ENCODE results near the gene FBXW8.

Gene FBXW8

DNA sequence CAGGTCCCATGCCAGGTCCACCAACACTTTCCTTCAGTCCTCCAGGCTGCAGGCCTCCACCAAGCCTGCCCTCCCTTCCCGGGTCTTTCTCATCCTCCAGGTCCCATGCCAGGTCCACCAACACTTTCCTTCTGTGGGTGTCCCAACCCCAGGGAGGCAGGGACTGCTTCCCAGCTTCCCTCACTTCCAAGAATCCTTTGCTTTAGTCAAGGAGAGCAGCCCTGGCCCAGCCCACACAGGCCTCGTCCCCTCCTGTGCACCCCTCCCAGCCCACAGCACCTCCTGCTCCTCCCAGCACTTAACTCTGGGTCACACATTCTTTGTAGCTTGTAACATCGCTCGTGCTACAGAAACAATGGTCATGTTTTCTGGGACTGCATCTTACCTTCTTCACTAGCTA, 115.6 kb downstream of the FBXW8 start:
- TF ChIP-seq POLR2A (IDR thresholded peaks at IDR 0.05; ENCODE audit: low read length), result no peak
- no peak for TF ChIP-seq GATA1 (IDR thresholded peaks at IDR 0.05; ENCODE audit: low read depth, low read length)
- no peak for DNase-seq

DNA sequence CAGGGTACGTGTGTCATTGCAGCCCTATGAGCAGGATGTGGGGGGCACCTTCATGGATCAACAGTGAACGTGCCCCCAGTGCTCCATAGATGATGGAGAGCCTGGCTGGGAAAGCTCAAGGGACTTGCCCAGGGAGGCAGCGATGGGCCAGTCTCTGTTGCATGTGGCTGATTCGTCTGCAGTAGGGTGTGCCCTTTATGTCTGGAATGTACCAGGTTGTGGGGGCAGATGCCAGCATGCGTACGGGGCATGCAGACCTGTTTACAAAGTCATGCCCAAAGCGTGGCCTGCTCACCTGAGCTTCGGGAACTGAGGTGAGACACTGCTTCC, 116.1 kb downstream of the FBXW8 start:
- DNase-seq, result no peak
- TF ChIP-seq GATA1 (IDR thresholded peaks at IDR 0.05; ENCODE audit: low read depth, low read length), result no peak
- TF ChIP-seq POLR2A (IDR thresholded peaks at IDR 0.05; ENCODE audit: low read length), result no peak

DNA sequence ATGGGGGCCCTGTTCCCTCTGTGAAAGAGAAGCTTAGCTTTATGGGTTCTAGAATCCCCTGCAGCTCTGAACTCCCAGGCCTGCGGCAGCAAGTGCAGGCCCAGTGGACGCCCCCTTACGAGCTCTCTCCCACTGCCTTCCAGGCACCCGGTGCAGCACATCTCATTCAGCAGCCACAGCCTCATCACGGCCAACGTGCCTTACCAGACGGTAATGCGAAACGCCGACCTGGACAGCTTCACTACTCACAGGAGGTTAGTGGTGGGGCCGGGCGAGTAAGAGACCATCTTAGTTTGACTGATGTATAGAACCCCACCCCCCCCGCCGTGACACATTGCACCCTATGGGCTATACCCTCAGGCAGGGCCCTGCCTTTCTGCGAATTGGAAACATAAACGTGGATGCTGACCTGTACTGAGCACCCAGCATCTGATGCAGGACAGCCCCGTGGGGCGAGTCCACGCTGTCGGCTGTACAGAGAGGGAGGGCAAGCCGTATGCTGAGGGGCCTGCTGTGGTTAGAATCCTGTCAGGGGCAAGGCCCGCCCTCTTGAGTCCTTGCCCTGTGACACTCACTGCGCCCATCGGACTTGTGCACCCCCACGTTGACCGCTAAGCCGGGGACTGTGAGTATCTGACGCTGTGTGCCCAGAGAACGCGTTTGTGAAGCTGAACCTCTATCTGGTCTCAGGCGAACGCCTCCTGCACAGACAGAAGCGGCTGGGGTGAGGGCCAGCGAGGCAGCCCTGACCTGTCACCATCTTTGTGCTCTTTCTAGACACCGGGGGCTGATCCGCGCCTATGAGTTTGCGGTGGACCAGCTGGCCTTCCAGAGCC, 116.7 kb downstream of the FBXW8 start:
- no peak for DNase-seq

DNA sequence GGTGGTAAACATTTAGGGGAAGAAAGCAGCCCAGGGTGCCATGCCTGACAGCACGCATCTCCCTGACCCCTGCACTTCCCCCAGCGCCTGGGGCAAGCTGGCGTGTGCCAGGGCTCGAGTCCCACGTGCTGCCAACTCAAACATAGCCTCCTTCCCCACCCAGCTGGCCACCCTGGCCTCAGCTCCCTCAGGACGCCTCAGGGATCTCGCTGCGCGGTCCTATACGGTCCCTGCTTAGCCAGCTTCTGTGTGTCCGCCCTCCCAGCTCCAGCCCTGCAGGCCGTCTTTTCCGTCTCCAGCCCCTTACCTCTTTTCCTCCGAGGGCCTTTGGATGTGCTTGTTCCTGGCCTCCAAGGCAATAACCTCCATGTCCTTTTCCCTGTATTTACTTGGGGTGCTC, 117.5 kb downstream of the FBXW8 start:
- DNase-seq, result no peak
- TF ChIP-seq POLR2A (IDR thresholded peaks at IDR 0.05; ENCODE audit: low read length), result no peak
- TF ChIP-seq GATA1 (IDR thresholded peaks at IDR 0.05; ENCODE audit: low read depth, low read length), result no peak

More for the DNA sequence above, 116.7 kb downstream of the FBXW8 start:
- no peak for TF ChIP-seq POLR2A (IDR thresholded peaks at IDR 0.05; ENCODE audit: low read length)
- TF ChIP-seq GATA1 (IDR thresholded peaks at IDR 0.05; ENCODE audit: low read depth, low read length), result no peak

DNA sequence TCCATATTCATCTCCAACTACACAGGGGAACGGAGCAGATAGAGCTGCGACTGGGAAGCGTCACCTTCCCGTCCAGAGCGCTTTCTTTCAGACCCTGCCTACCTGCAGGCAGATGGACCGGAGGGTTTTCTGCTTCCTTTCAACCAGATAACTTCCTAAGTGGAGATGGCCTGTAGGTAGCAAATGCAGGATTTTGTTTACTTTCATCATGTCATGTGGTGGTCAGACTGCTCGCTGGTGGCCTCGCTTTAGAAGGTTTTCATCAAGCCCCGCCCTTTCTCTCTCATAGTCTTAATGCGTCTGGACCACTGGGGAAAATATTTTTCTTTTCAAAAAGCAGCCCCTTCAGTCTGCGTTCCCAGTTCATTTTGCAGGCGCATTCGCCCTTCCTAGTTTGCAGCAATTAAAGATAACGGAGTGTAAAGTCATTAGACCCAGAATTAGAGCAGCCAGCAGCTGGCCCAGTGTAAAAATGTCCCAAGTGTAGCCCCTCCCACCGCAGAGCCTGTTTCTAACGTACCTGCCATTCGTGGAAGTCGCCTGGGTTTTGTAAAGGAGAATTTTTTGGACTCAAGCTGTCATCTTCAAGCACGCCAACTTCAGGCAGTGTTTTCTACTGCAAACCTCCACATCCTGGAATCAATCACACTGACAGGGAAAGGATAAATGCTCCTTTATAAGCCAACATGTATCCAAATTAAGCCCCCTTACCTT, 119.6 kb downstream of the FBXW8 start:
- TF ChIP-seq POLR2A (IDR thresholded peaks at IDR 0.05; ENCODE audit: low read length) (no peak), GATA1 (IDR thresholded peaks at IDR 0.05; ENCODE audit: low read depth, low read length) (no peak)
- DNase-seq, result no peak

DNA sequence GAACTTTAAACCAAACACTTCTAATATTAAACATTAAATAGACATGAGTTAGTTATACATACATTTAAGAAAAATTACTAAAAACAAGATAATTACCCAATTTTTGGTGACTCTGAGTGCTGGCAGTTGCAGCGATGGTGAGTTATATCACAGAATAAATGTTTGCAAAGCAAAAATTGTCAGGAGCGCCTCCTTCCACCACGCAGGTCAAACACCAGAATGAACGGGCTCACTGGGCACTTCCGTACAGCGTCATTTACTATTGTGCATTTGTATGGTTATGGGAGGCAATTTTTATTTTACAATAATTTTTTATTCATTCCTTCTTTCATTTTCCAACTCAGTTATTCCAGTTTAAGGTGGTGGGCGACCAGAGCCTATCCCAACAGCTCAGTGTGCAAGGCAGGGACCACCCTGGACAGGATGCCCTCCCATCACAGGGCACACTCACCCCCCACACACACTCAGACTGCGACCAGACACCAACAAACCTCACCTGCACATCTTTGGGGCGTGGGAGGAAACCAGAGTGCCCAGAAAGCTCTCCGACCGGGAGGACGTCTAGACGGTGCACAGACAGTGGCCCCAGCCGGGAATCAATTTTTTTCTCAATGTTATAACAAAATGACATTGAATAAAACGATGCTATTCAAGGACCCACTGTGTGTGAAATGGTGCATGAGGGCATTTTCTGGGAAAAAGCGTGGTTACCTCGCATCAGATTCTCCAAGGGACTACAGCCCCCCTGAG, 121.3 kb downstream of the FBXW8 start:
- no peak for TF ChIP-seq POLR2A (IDR thresholded peaks at IDR 0.05; ENCODE audit: low read length)
- no peak for TF ChIP-seq GATA1 (IDR thresholded peaks at IDR 0.05; ENCODE audit: low read depth, low read length)
- no peak for DNase-seq

DNA sequence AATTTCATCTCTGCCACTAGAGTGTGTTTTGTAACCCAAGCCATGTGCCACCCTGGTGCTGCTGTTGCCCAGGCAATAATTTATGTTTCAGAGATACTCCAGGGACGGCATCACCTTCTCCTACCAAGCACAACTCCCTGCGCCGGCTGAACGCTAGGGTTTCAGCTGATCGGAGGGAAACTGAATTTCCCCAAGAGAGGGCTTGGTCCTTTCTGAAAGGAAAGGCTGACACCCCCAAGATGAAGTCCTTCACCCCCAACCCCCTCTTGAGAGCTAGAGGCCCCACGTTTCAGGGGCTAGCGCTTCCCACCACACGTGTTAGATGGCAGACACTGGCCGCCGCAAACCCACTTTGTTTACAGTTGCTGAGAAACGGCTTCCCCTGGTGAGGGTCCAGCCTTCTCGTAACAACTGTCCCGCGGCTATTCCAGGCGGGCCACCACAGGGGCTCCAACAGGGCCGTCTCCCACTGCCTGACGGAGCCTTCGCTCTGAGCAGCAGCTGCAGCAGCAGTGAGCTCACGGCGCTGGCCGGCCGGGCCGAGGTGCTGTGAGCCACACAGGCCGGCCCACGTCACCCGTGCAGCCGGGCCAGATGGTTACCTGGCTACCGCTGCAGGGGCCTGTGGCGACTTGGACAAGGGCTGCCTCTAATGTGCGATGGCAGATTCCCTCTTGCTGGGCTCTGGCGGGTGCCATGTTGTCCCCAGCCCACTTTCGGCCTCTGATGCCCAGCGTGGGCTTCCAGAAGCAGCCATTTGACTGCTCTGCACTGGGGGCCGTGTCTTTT, 122.0 kb downstream of the FBXW8 start:
- DNase-seq, result no peak

DNA sequence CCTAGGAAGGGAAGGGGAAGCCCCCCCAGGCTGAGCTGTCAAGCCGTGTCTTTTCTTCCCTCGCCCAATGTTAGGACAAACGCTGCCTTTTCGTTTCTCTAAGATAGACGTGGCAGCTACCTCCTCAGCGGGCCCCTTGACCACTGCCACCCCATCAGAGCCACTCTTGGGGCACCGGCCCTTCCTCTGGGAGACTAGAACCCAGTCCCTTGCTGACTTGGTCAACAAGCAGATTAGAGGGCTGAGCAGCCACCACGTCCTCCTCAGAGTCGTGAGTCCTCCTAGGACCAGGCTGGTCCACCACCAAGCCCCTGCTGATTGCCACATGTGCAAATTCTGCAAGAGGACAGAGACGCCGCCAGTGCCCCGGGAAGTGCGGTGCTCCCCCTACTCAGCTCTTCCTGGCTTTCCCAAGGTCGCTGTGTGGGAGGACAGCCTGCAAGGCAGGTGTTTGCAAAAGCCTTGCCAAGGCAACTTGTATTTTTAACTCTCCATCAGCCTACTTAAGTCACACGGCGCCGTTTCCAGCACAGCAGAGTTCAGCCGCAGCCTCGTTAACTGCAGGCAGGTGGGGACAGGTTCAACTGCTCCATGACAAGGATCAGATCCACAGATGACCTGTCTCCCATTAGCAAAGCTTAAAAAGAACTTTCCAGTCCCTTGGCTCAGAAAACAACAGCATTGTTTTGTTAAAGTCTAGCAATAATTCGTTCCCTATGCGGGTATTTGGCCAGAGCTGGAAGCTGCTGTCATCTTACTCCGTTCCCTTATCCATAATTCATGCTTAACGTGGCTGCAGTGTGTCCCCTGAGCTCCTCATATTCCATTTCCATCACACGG, 122.9 kb downstream of the FBXW8 start:
- no peak for DNase-seq
- TF ChIP-seq GATA1 (IDR thresholded peaks at IDR 0.05; ENCODE audit: low read depth, low read length), result no peak
- no peak for TF ChIP-seq POLR2A (IDR thresholded peaks at IDR 0.05; ENCODE audit: low read length)

More for the DNA sequence above, 122.0 kb downstream of the FBXW8 start:
- TF ChIP-seq GATA1 (IDR thresholded peaks at IDR 0.05; ENCODE audit: low read depth, low read length) (no peak), POLR2A (IDR thresholded peaks at IDR 0.05; ENCODE audit: low read length) (no peak)

DNA sequence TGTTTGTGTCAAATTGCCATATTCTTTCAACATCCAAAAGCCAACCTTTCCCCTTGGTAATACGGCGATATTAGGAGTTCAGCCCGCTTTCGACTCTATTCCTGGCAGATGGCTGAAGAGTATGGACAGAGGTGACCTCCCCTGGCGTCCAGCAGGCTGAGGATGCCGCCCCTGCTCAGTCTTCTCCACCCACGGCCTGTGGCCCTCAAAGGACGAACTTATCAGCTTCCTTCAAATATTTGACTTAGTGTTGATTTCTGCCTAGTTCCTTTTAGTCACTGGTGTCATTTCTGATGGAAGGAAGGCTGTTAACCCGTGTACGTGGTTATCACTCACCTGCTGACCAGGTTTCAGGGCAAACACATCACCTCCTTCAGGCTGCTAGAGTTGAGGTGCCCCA, 123.5 kb downstream of the FBXW8 start:
- no peak for DNase-seq
- TF ChIP-seq POLR2A (IDR thresholded peaks at IDR 0.05; ENCODE audit: low read length), result no peak
- no peak for TF ChIP-seq GATA1 (IDR thresholded peaks at IDR 0.05; ENCODE audit: low read depth, low read length)

DNA sequence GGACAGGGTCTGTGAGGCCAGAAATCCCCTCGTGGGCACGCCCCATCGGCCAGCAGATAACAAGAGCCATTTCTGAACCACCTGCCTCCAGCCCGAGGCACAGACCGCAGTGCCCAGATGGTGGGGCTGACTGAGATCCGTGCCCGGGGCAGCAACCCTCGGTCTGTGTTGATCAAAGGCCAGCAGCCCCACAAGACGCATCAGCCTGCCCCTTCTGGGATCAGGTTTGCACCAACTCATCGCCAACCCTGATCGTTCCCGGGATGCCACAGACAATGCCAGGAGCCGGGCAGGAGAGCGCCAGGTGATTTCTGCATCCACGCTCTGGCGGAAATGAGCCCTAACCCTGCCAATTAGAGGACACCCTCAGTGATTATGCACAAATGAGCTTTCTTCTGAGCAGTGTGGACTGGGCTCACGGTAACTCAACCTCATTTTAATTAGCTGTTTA, 124.0 kb downstream of the FBXW8 start:
- TF ChIP-seq POLR2A (IDR thresholded peaks at IDR 0.05; ENCODE audit: low read length) (no peak), GATA1 (IDR thresholded peaks at IDR 0.05; ENCODE audit: low read depth, low read length) (no peak)
- DNase-seq, result no peak

DNA sequence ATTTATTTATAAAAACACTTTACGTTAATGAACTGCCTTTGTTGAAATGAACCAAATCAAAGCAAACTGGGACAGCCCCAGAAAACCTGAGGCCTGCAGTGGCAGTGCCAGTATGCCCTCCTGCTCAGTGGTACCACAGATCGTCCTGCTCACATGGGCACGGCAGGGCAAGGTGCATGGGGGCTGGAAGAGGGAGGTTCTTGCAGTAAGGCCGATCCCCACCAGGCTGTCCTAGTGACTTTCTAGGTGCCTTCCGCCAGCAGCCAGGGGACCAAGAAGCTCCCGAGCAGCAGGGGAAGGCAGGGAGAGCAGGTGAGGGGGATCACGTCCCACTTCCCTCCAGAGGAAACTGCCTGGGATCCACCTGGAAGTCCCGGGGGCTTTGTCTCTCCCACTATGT, 124.5 kb downstream of the FBXW8 start:
- DNase-seq, result no peak
- no peak for TF ChIP-seq POLR2A (IDR thresholded peaks at IDR 0.05; ENCODE audit: low read length)
- no peak for TF ChIP-seq GATA1 (IDR thresholded peaks at IDR 0.05; ENCODE audit: low read depth, low read length)

DNA sequence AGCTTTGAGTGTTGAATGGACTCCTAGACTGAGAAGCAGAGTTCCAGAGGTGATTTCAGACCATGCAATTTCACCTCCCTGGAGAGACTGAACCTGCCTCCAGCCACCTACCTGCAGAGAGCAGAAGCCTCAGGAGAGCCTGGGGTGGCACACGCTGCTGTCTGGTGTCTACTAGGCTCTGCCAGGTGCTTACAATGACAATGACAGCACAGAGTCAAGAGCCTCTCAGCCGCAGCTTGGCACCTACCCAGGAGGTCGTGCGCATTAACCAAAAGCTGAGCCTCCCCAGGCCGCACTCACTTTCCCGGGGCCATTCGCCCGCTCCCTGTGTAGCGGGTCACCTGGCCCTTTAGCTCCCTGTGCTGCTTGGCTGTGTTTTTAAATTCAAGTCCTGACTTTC, 125.3 kb downstream of the FBXW8 start:
- TF ChIP-seq GATA1 (IDR thresholded peaks at IDR 0.05; ENCODE audit: low read depth, low read length) (no peak), POLR2A (IDR thresholded peaks at IDR 0.05; ENCODE audit: low read length) (no peak)
- no peak for DNase-seq

DNA sequence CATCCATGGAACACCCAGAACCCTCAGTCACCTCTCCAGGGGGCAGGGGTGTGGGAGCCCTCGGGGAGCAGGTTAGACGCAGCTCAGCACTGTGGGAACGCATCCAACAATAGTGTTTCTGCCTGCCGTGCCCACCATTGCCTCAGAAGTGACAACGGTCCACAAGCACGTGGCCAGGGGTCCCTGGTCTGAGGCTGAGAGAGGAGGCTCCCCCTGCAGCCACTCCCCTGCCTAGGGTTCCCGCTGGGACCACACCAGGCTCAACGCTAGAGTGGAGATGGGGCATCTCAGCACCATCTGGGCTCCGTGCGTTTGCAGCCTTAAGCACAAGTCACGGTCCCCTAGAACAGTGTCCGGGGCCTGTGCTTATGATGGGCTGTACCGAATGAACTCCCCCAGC, 125.8 kb downstream of the FBXW8 start:
- TF ChIP-seq POLR2A (IDR thresholded peaks at IDR 0.05; ENCODE audit: low read length) (no peak), GATA1 (IDR thresholded peaks at IDR 0.05; ENCODE audit: low read depth, low read length) (no peak)
- no peak for DNase-seq
